ENCODE results near the gene KCTD4.

KCTD4 gene

DNA sequence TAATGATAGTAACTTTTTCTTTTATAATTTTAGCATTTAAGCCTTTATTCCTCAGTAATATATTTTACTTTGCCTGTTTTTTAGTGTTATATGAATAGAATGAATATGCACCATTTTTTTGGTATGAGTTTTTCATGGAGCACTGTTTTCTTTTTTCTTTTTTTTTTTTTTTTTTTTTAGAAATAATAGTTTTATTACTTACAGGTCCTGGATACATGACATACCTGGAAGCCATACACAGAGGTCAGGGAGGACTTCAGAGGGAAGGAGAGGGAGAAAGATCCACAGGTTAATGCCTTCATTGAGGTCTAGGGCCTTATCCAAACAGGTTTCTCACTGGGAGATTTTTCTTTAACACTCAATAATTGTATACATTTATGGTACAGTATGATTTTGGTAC lies 26.4 kb downstream of the KCTD4 start:
- no peak for DNase-seq

DNA sequence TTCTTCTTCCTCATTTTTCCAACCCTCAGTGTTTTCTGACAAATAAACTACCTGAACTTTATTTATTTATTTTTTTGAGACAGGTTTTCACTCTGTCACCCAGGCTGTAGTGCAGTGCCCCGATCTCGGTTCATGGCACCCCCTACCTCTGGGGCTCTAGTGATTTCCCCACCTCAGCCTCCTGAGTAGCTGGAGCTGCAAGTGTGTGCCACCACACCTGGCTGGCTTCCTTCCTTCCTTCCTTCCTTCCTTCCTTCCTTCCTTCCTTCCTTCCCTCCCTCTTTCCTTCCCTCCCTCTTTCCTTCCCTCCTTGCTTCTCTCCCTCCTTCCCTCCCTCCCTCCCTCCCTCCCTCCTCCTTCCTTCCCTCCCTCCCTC lies 32.3 kb downstream of the KCTD4 start:
- no peak for DNase-seq

DNA sequence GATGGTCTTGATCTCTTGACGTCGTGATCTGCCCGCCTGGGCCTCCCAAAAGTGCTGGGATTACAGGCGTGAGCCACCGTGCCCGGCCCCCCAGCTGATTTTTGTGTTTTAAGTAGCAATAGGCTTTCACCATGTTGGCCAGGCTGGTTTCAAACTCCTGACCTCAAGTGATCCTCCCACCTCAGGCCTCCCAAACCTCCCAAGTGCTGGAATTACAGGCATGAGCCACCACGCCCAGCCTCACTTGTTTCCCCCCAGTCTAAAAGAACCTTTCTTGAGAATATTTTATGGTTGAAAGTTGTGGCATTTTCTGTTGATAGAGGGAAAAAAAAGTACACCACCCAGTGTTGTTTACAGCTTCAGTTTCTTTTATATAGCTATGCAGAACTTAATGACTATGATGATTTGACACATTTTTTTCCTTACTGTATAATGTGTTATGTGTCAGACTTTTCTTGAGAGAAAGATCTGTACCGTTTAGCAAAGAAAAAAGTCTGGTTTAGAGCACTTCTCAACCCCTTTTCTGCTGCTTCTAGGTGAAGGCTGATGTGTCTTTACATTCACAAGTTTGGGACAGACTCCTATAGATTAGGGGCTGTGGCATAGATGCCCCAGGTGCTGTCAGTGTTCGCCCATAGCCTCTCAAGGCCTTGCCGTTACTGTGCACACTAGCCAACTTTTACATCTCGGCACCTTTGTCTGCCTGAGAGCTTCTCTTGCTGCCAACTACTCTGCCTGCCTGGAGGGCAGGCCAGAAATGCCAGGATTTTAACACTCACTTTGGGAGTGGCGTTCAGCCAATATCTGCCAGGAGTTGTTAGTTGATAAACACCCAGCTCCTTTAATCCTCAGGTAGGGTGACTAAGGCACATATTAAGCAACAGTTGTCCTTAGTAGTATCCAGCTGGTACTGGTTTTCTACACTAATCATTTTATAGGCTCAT lies 33.0 kb downstream of the KCTD4 start:
- DNase-seq, result peak; percentile 46

DNA sequence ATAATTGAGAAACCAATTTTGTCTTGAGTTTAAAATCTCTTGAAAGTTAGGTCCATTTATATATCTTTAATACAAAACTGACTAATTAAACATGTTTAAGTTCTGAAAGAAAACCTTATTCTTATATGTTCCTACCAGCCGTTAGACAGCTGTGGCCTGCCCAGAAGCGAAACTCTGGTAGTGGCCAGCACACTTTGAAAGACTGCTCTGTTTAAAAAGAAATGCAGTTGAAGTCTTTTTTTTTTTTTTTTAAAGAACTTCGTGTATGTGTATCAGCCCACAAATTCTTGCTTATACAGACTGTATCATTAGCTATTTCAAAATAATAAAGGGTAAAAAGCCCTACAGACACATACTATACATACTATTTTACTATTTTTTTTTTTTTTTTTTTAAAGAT lies 34.0 kb downstream of the KCTD4 start:
- DNase-seq, result no peak

DNA sequence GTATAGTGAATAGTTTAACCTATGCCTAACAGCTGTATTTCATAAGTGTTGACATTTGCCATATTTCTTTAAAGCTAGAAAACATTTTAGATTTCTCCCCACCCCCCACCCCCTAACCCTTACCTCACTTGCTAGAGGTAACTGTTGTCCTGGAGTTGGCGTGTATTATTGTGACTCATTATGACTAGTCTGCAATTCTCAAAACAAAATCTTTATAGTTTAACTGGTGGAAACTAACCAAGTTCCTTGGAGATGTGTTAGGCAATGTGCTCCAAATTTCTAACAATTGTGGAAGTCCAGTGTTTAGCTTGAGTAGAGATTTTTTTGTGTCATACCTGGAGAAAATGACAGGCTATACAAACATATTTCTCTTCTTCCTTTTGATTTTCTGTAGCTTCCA lies 38.0 kb downstream of the KCTD4 start:
- DNase-seq, result no peak

DNA sequence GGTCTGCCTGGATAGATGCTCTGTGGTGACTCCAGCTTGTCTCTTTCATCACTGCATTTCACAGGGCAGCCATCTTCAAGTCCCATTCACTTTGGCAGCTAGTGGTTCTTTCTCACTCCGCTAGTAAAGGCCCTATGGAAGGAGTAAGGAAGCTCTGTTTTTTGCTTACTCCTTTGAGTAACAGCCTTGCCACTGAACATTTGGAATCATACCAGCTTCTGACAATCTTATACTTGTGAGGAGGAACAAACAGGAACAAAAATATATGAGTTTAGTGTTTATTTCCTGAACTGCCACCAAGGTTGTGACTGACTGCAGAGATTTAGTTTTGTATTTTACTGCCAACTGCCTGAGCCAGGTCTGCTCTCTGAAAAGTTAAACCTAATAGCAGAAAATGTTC lies 38.7 kb downstream of the KCTD4 start:
- DNase-seq, result no peak

DNA sequence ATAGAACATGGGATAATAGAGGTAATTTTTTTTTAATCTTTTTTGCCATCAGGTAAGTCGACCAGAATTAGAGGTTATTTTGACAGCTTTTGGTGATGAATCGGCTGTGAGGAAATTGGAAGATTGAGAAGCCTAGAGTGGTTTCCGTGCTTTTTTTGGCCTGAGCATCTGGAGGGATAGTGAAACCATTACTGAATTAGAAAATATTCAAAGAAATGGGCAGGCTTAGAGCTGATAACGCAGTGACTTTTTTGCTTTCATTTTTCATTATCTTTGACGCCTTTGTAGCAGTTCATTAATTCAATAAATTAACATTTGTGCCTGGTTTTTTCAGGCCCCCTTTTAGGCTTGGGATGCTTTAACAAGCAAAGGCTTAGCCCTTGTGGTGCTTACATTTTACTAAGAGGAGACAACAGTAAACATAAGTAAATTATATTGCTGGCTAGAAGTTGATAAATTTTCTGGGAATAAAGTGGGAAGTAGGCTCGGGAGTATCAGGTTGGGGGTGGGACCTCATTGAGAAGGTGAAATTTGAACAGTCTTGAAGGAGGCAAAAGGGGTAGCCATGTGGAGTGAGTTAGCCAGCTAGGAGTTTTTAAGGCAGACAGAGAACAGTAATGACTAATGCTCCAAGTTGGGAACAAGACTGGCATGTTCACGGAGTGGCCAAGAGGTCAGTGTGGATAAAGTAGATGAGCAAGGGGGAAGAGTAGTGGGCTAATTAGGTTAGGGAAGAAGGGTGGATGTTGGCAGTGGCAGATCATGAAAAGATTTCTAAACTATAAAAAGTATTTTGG lies 44.1 kb downstream of the KCTD4 start:
- no peak for DNase-seq

DNA sequence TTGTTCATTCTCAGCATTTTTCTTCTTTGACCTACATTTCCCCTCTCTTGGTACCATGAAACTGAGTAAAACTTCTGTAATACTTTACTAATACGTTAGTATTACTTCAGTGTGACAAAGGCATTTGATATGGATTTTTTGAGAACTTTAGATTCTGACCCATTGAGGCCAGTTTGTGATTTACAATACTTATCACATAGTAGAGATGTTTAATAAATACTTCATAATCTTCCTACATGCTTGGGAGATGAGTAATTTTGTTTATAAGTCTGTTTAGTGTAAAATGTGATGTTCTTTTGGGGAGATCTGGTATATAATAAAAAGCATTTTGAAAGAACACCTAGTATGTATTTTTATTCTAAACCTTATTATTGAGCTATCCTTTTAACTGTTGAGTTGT lies 50.9 kb downstream of the KCTD4 start:
- no peak for DNase-seq

DNA sequence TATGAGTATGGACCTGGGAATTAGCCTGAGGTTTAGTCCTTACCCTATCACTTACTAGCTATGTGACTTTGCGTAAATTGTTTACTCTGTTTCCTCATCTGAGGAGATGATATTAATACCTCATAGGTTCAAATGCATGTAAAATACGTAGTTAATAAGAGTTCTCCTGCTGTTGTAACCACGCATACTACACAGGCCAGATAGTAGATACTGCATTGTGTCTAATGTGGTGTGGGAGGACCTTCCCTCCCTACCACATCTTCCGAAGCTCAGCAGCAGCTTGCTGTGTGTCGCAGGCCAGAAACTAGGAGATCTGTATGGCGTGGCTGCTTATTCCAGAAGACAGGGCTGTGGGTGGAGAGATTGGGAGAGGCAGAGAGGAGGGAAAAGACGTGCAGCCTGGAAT lies 57.5 kb downstream of the KCTD4 start:
- no peak for DNase-seq
